Endothelial cell (in vitro differentiated cells): Measurements from ENCODE around the gene CCDC167. TPM values are rescaled to one million over a fixed set of nuclear protein-coding genes. Genes with fewer than 3 reads are reported as not detected.

Source experiments
- DNase-seq: peaks from one replicate; pipeline ENCODE4 v3.0.0; 2021; ENCODE audit warnings: low spot score
- H3K27ac Mint-ChIP-seq: one replicate; pipeline ENCODE4 v1.8.0; 2021; ENCODE audit warnings: mixed read lengths, inconsistent platforms; ENCODE audit not compliant: unreplicated experiment
- H3K27me3 Mint-ChIP-seq: one replicate; pipeline ENCODE4 v1.8.0; 2021; ENCODE audit warnings: mild to moderate bottlenecking, moderate library complexity, mixed read lengths, inconsistent platforms; ENCODE audit not compliant: unreplicated experiment
- H3K36me3 Mint-ChIP-seq: one replicate; pipeline ENCODE4 v1.8.0; 2021; ENCODE audit warnings: mild to moderate bottlenecking, low read depth, mixed read lengths, inconsistent platforms; ENCODE audit not compliant: unreplicated experiment
- H3K4me1 Mint-ChIP-seq: one replicate; pipeline ENCODE4 v1.8.0; 2021; ENCODE audit warnings: mild to moderate bottlenecking, mixed read lengths, inconsistent platforms; ENCODE audit not compliant: unreplicated experiment
- H3K4me3 Mint-ChIP-seq: one replicate; pipeline ENCODE4 v1.8.0; 2021; ENCODE audit warnings: mild to moderate bottlenecking, mixed read lengths, inconsistent platforms; ENCODE audit not compliant: unreplicated experiment
- H3K9me3 Mint-ChIP-seq: one replicate; pipeline ENCODE4 v1.8.0; 2021; ENCODE audit warnings: mixed read lengths, inconsistent platforms; ENCODE audit not compliant: unreplicated experiment
- total RNA-seq: library from RNA; stranded (reverse); fragmentation: NEBNext Ultra II Directional; extraction: Animal tissue kit (Norgen Biotek cat#: 25700); gene quantifications from one replicate; pipeline ENCODE4 v1.2.1, GENCODE V29; 2021; ENCODE audit not compliant: unreplicated experiment
- TF ChIP-seq, protein P1 (sequence below): fragments of 200-600 bp; sonication (generic); IDR thresholded peaks from one replicate; pipeline ENCODE4 v1.5.0; 2021; ENCODE audit warnings: antibody characterized with exemption; ENCODE audit not compliant: unreplicated experiment

CCDC167 gene
- total RNA-seq, 1 donor from 2014 or later: 38.0 TPM

DNA sequence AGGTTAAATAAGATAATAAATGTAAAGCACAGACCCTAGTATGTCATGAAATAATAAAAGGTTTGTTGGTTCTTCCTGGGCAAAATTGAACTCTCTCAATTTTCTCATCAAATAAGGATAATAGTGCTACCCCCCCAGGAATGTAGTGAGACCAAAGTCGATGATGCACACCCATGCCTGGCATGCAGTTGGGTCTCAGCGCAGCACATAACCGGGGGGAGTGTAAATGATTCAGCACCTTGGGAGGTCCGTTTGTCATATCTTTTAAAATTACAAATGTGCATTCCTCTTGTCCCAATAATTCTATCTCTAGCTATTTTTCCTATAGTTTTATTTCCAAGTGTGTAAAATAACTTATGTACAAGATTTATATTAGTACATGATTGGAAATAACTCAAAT, 31.3 kb upstream of the CCDC167 start:
- Mint-ChIP-seq H3K9me3 (no peaks in the 10 kb centered on the region), H3K27ac (no peak overlapping the region), H3K4me1 (peaks cover 6% of the 10 kb centered on the region), H3K4me3 (no peak overlapping the region), H3K27me3 (peaks cover 1% of the 10 kb centered on the region), H3K36me3 (no peaks in the 10 kb centered on the region)
- no peak for DNase-seq
- TF ChIP-seq, protein P1, sequence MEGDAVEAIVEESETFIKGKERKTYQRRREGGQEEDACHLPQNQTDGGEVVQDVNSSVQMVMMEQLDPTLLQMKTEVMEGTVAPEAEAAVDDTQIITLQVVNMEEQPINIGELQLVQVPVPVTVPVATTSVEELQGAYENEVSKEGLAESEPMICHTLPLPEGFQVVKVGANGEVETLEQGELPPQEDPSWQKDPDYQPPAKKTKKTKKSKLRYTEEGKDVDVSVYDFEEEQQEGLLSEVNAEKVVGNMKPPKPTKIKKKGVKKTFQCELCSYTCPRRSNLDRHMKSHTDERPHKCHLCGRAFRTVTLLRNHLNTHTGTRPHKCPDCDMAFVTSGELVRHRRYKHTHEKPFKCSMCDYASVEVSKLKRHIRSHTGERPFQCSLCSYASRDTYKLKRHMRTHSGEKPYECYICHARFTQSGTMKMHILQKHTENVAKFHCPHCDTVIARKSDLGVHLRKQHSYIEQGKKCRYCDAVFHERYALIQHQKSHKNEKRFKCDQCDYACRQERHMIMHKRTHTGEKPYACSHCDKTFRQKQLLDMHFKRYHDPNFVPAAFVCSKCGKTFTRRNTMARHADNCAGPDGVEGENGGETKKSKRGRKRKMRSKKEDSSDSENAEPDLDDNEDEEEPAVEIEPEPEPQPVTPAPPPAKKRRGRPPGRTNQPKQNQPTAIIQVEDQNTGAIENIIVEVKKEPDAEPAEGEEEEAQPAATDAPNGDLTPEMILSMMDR: no peak

DNA sequence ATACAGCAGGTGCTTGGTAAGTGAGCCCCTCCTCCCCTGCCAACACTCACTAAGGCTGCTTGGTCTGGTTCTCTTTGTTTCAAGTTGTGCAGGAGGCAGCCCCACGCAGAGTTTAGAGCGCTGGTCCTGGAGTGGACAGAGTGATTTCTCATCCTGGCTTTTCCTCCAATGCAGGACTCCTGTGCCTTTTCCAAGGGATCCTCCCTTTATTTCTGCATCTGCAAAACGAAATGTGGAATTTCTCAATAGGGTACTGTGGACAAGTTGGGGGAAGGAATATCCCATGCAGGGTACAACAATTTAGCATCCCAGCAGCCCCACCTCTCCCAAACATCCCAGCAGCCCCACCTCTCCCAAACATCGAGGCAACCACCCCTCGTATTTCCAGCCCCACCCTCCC, 30.6 kb upstream of the CCDC167 start:
- Mint-ChIP-seq H3K27ac (no peak overlapping the region), H3K4me3 (no peak overlapping the region), H3K4me1 (peaks cover 2% of the 10 kb centered on the region), H3K9me3 (no peaks in the 10 kb centered on the region), H3K36me3 (no peaks in the 10 kb centered on the region), H3K27me3 (no peaks in the 10 kb centered on the region)
- DNase-seq: no peak
- TF ChIP-seq, protein P1: no peak

DNA sequence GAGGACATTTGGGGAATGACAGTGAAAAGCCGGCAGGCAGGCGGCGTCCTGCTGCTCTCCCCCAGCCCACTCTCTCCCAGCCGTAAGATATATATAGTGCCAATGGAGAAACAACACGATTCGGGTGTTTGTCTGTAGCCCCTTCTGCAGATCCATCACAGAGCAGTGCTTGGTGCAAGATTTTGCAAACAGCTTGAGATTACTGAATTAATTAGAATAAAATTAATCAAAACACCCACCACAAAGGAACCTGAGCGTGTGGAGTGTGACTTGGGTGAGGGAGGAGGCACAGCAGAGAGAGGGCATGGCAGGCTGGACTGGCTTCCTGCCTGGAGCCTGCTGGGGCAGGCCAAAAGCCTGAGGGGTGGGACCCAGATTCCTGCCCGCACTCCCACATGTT, 28.8 kb upstream of the CCDC167 start:
- Mint-ChIP-seq H3K9me3 (no peaks in the 10 kb centered on the region), H3K27me3 (peaks cover 1% of the 10 kb centered on the region), H3K4me3 (no peak overlapping the region), H3K27ac (no peak overlapping the region), H3K4me1 (no peaks in the 10 kb centered on the region), H3K36me3 (no peaks in the 10 kb centered on the region)
- TF ChIP-seq, protein P1: no peak
- DNase-seq: no peak

DNA sequence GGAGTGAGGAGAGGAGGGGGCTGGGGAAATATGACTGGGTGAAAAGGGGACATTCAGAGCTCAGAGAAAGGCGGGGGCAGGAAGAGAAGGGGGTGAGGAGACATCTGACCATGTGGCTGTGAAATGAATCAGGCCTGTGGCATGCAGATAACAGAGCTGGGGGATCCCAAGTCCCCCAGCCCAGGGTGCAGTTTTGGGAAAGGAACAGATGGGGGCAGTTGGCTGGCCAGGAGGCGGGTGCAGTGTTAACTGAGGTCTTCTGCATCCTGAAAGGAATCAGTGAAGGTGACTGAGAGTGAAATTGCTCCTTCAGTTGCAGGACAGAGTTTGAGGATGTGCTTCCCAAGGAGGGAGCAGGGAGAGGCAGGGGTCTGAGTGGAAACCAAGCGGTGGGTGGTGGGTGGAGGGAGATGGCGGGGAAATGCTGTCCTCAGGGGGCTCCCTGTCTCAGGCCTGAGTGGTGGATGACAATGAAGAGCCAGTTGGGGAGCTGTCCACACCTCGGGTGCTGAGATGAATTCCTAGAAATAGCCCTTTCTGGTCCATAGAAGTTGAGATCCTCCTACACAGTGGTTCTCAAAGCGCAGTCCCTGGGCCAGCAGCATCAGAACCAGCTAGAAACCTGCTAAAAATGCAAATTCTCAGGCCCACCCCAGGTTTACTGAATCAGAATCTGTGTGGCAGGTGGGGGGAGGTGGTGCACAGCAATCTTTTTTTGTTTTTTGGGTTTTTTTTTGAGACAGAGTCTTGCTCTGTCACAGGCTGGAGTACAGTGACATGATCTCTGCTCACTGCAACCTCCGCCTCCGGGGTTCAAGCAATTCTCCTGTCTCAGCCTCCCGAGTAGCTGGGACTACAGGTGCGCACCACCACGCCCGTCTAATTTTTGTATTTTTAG, 26.0 kb upstream of the CCDC167 start:
- peak; percentile 50 for DNase-seq
- no peak overlapping the region for H3K27ac Mint-ChIP-seq

DNA sequence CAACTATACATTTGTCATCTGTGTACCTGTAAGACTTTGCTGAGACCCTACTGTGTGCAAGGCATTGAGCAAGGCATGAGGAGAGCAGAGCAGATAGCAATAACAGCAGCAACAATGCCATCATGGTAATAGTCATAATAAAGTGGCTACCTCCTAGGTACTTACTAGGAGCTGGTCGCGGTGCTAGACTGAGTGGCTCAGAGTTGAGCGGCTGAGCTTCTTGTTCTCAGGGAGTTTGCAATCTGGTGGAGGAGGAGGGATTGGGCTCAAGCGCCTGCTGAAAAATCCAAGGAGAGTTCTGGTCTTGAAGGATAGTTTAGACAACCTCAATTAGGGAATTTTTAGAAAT, 25.3 kb upstream of the CCDC167 start:
- Mint-ChIP-seq H3K9me3 (no peaks in the 10 kb centered on the region), H3K27ac (no peak overlapping the region), H3K4me1 (no peaks in the 10 kb centered on the region), H3K4me3 (no peak overlapping the region), H3K36me3 (no peaks in the 10 kb centered on the region), H3K27me3 (peaks cover 1% of the 10 kb centered on the region)
- no peak for DNase-seq
- TF ChIP-seq, protein P1: no peak

More for the DNA sequence above, 26.0 kb upstream of the CCDC167 start:
- Mint-ChIP-seq H3K27me3 (peaks cover 1% of the 10 kb centered on the region), H3K4me1 (no peaks in the 10 kb centered on the region), H3K4me3 (no peak overlapping the region), H3K9me3 (no peaks in the 10 kb centered on the region), H3K36me3 (no peaks in the 10 kb centered on the region)
- TF ChIP-seq, protein P1: no peak
